Neural progenitor cell (in vitro differentiated cells): ENCODE measurements around the gene STK39.

Experiments used
- EZH2 ChIP-seq: fragments of 200-600 bp; sonication (generic); IDR thresholded peaks from 2 replicates; pipeline ENCODE4 v1.6.1; 2017; ENCODE audit warnings: antibody characterized with exemption, mild to moderate bottlenecking, moderate library complexity
- EZH2phosphoT487 ChIP-seq: fragments of 200-600 bp; sonication (generic); IDR thresholded peaks from 2 replicates; pipeline ENCODE4 v1.6.1; 2017; ENCODE audit warnings: antibody characterized with exemption
- TF ChIP-seq, protein P1 (sequence below): fragments of 200-600 bp; sonication (generic); IDR thresholded peaks from 2 replicates; pipeline ENCODE4 v1.5.1; 2017; ENCODE audit warnings: antibody characterized with exemption, mild to moderate bottlenecking

DNA sequence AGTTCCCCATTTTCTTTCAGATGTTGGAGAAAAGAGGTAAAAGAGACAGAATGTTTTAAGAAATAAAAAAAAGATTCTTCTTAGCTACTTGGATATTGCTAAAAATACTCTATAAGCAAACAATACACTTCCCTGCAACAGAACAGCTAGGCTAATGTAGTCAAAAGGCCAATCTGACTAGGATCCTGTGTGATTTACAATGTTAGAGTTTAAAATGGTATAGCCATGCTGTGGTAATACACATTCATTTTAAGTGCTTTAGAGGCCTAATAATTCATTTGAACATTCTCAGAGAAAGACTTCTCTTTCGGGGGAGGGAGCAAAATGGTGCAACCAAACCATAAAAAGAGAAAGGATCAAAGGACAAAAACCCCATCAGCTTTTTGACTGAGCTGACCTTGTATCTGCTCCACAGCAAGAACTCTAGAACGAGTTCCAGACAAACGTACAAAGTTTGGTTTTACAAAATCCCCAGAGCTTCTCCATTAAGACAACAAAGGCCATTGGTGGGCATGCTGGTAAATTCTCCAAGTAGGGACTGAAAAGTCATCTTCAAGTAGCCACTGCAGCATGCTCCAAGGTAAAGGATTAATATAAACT is 200.2 kb downstream of the STK39 start:
- TF ChIP-seq, protein P1, sequence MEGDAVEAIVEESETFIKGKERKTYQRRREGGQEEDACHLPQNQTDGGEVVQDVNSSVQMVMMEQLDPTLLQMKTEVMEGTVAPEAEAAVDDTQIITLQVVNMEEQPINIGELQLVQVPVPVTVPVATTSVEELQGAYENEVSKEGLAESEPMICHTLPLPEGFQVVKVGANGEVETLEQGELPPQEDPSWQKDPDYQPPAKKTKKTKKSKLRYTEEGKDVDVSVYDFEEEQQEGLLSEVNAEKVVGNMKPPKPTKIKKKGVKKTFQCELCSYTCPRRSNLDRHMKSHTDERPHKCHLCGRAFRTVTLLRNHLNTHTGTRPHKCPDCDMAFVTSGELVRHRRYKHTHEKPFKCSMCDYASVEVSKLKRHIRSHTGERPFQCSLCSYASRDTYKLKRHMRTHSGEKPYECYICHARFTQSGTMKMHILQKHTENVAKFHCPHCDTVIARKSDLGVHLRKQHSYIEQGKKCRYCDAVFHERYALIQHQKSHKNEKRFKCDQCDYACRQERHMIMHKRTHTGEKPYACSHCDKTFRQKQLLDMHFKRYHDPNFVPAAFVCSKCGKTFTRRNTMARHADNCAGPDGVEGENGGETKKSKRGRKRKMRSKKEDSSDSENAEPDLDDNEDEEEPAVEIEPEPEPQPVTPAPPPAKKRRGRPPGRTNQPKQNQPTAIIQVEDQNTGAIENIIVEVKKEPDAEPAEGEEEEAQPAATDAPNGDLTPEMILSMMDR = no peak
- TF ChIP-seq EZH2 (no peak), EZH2phosphoT487 (no peak)
